Caco-2 (cell line): ENCODE results near the gene RPUSD3. TPM values are rescaled to one million over a fixed set of nuclear protein-coding genes. Genes with fewer than 3 reads are reported as not detected.

Experiments
- BruUV-seq: library from RNA; stranded (reverse); fragments of 400-500 nt; replicated peaks from 2 replicates; lab custom pipeline; 2021; lab: Mats Ljungman, UMichigan
- CTCF ChIA-PET: fragments of 300-600 bp; sonication (Branson Sonifier 250); formaldehyde crosslinking; loops from one replicate; lab custom pipeline; 2022; ENCODE audit warnings: antibody characterized with exemption; lab: Charles Lee
- POLR2A ChIA-PET: fragments of 300-600 bp; sonication (Branson Sonifier 250); formaldehyde crosslinking; loops from one replicate; lab custom pipeline; 2022; ENCODE audit warnings: antibody characterized with exemption; lab: Charles Lee
- DNase-seq, 2 experiments: peaks; one replicate each; pipeline versions ENCODE4 v3.0.0 to v3.0.0-alpha.2; 2020 to 2022
- H3K27me3 ChIP-seq: replicated peaks from 2 replicates; pipeline ENCODE4 v1.6.0; 2011; ENCODE audit warnings: low read length; ENCODE audit not compliant: control insufficient read depth, insufficient read depth
- H3K36me3 ChIP-seq: 2 replicates; pipeline ENCODE4 v1.5.1; 2011; ENCODE audit warnings: low read length; ENCODE audit not compliant: control insufficient read depth, insufficient read depth
- H3K4me1 ChIP-seq: fragments of 250-450 bp; sonication (Bioruptor Pico); 2 replicates; pipeline ENCODE4 v1.5.1; 2020; ENCODE audit warnings: mild to moderate bottlenecking
- H3K4me3 ChIP-seq: 2 replicates; pipeline ENCODE4 v1.5.1; 2011; ENCODE audit warnings: low read depth, mild to moderate bottlenecking, control low read depth, low read length
- H3K9me3 ChIP-seq: fragments of 250-450 bp; sonication (Bioruptor Pico); 2 replicates; pipeline ENCODE4 v1.5.1; 2020; ENCODE audit warnings: mild to moderate bottlenecking, moderate library complexity
- H3K27ac Mint-ChIP-seq: one replicate; pipeline ENCODE4 v1.8.0; 2022; ENCODE audit warnings: mixed read lengths; ENCODE audit not compliant: unreplicated experiment
- H3K27me3 Mint-ChIP-seq: one replicate; pipeline ENCODE4 v1.8.0; 2022; ENCODE audit warnings: mixed read lengths; ENCODE audit not compliant: insufficient read depth, unreplicated experiment
- H3K36me3 Mint-ChIP-seq: one replicate; pipeline ENCODE4 v1.8.0; 2022; ENCODE audit warnings: mild to moderate bottlenecking, mixed read lengths; ENCODE audit not compliant: insufficient read depth, unreplicated experiment
- H3K4me1 Mint-ChIP-seq: one replicate; pipeline ENCODE4 v1.8.0; 2022; ENCODE audit warnings: low read depth, mixed read lengths; ENCODE audit not compliant: unreplicated experiment
- H3K4me3 Mint-ChIP-seq: one replicate; pipeline ENCODE4 v1.8.0; 2022; ENCODE audit warnings: mild to moderate bottlenecking, moderate library complexity, mixed read lengths; ENCODE audit not compliant: unreplicated experiment
- H3K9me3 Mint-ChIP-seq: one replicate; pipeline ENCODE4 v1.8.0; 2022; ENCODE audit warnings: mixed read lengths; ENCODE audit not compliant: unreplicated experiment
- CTCF ChIP-seq, 2 experiments: fragments of 200-600 bp in 1 of 2; IDR thresholded peaks; 1 replicate in 1 of 2; 2 replicates in 1 of 2; pipeline versions ENCODE4 v1.5.1 to v1.8.0; 2011 to 2022; ENCODE audit warnings: antibody characterized with exemption in 1 of 2, control low read depth in 1 of 2, inconsistent platforms in 1 of 2, low read depth in 1 of 2, low read length in 1 of 2, mild to moderate bottlenecking in 1 of 2, moderate library complexity in 1 of 2; ENCODE audit not compliant: insufficient read depth in 1 of 2, severe bottlenecking in 1 of 2, unreplicated experiment in 1 of 2
- intact Hi-C: fragments of 100-400 bp; cut with micrococcal nuclease; formaldehyde crosslinking; loops from one replicate; pipeline ENCODE4 v1.10.0; 2022; ENCODE audit not compliant: unreplicated experiment
- total RNA-seq: library from RNA; stranded (reverse); gene quantifications from 2 replicates; pipeline ENCODE4 v1.2.3, GENCODE V29; 2022

Gene RPUSD3
- total RNA-seq, 1 experiment from 2014 or later, result 61.8 TPM

GRCh38 chr3:9846931-9847488 lies 3.2 kb upstream of the RPUSD3 start:
- no peak overlapping the region for H3K27ac Mint-ChIP-seq
- H3K36me3 Mint-ChIP-seq, result peaks cover 12% of the 10 kb centered on the region
- H3K27me3 Mint-ChIP-seq, result no peaks in the 10 kb centered on the region
- ChIA-PET CTCF (interaction anchor here (0.8 kb wide), 1 partner anchor 100 kb away, joined by 4 read pairs; no protein-coding TSS in a partner anchor), POLR2A (interaction anchor here (0.5 to 0.6 kb wide), 2 partner anchors 86 to 153 kb away, joined by 3 to 9 read pairs; no protein-coding TSS in a partner anchor)
- H3K4me1 Mint-ChIP-seq, result peaks cover 14% of the 10 kb centered on the region
- H3K4me3 Mint-ChIP-seq, result no peak overlapping the region
- no peaks in the 10 kb centered on the region for H3K9me3 Mint-ChIP-seq
- Histone ChIP-seq H3K27me3 (no peaks in the 10 kb centered on the region), H3K9me3 (no peaks in the 10 kb centered on the region), H3K36me3 (no peaks in the 10 kb centered on the region), H3K4me3 (no peak overlapping the region), H3K4me1 (peaks cover 31% of the 10 kb centered on the region)
- intact Hi-C loops, result no loop called here
- TF ChIP-seq CTCF (IDR thresholded peaks at IDR 0.05; ENCODE audit: insufficient read depth in 1 of 2, low read depth in 1 of 2, low read length in 1 of 2, severe bottlenecking in 1 of 2, unreplicated experiment in 1 of 2), result no peak
- no peak for DNase-seq
- BruUV-seq, result no TSS peak

GRCh38 chr3:9846231-9846630 lies 2.4 kb upstream of the RPUSD3 start:
- H3K4me1 Mint-ChIP-seq, result peaks cover 14% of the 10 kb centered on the region
- no peak overlapping the region for H3K4me3 Mint-ChIP-seq
- Histone ChIP-seq H3K36me3 (no peaks in the 10 kb centered on the region), H3K27me3 (no peaks in the 10 kb centered on the region), H3K4me3 (no peak overlapping the region), H3K9me3 (no peaks in the 10 kb centered on the region), H3K4me1 (peaks cover 31% of the 10 kb centered on the region)
- ChIA-PET CTCF (interaction anchor here (0.8 kb wide), 1 partner anchor 101 kb away, joined by 4 read pairs; no protein-coding TSS in a partner anchor), POLR2A (interaction anchor here (0.5 kb wide), 1 partner anchor 86 kb away, joined by 9 read pairs; no protein-coding TSS in a partner anchor)
- BruUV-seq, result no TSS peak
- no peak for TF ChIP-seq CTCF (IDR thresholded peaks at IDR 0.05; ENCODE audit: insufficient read depth in 1 of 2, low read depth in 1 of 2, low read length in 1 of 2, severe bottlenecking in 1 of 2, unreplicated experiment in 1 of 2)
- H3K27me3 Mint-ChIP-seq, result no peaks in the 10 kb centered on the region
- intact Hi-C loops, result no loop called here
- DNase-seq, result no peak
- no peak overlapping the region for H3K27ac Mint-ChIP-seq
- H3K36me3 Mint-ChIP-seq, result peaks cover 19% of the 10 kb centered on the region
- H3K9me3 Mint-ChIP-seq, result no peaks in the 10 kb centered on the region

DNA sequence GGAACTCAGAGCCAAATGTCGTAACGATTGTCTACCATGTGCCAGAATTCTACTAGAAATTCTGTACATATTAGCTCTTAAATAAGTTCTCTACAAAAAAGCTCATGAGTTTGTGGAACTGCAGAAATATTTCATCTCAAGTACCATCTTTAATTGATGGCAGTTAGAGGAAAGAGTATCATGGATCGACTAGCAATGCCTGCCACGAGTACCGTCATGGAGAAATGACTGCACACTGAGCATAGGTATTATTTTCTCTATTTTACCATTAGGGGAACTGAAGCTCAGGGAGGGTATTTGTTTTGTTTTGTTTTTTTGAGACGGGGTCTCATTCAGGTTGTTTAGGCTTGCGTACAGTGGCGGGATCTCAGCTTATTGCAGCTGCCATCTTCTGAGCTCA lies 2.8 kb downstream of the RPUSD3 start:
- POLR2A ChIA-PET, result no interaction called here
- Mint-ChIP-seq H3K9me3 (no peaks in the 10 kb centered on the region), H3K36me3 (peaks cover 33% of the 10 kb centered on the region), H3K4me1 (peaks cover 8% of the 10 kb centered on the region), H3K27ac (no peak overlapping the region), H3K27me3 (no peaks in the 10 kb centered on the region), H3K4me3 (no peak overlapping the region)
- H3K36me3 ChIP-seq, result peaks cover 1% of the 10 kb centered on the region; the same call in 1 of the 2 replicates
- H3K9me3 ChIP-seq, result no peaks in the 10 kb centered on the region
- no peak for TF ChIP-seq CTCF (IDR thresholded peaks at IDR 0.05; ENCODE audit: insufficient read depth in 1 of 2, low read depth in 1 of 2, low read length in 1 of 2, severe bottlenecking in 1 of 2, unreplicated experiment in 1 of 2)
- H3K27me3 ChIP-seq, result no peaks in the 10 kb centered on the region
- intact Hi-C loops, result loop anchor here (5.0 kb wide), 3 partner anchors 56 to 91 kb away; partner anchors contain the start of genes CRELD1 and IL17RC
- CTCF ChIA-PET, result interaction anchor here (1.3 kb wide), 1 partner anchor 74 kb away, joined by 3 read pairs; no protein-coding TSS in a partner anchor
- no peak overlapping the region for H3K4me3 ChIP-seq
- no peak for DNase-seq
- 0 out of 2 replicates have a peak, but pooled peaks cover 5% of the 10 kb centered on the region for H3K4me1 ChIP-seq
- BruUV-seq, result no TSS peak
